A673 (cell line): Measurements from ENCODE around the gene SLC25A29. TPM values are rescaled to one million over a fixed set of nuclear protein-coding genes. Genes with fewer than 3 reads are reported as not detected.

Experiments used
- BruUV-seq: library from RNA; stranded (reverse); fragments of 400-500 nt; replicated peaks from 2 replicates; lab custom pipeline; 2021; lab: Mats Ljungman, UMichigan
- CTCF ChIA-PET: fragments of 300-600 bp; sonication (Branson Sonifier 250); formaldehyde crosslinking; loops from one replicate; lab custom pipeline; 2022; ENCODE audit warnings: antibody characterized with exemption; lab: Charles Lee
- POLR2A ChIA-PET: fragments of 300-600 bp; sonication (Branson Sonifier 250); formaldehyde crosslinking; loops from one replicate; lab custom pipeline; 2022; ENCODE audit warnings: antibody characterized with exemption; ENCODE audit not compliant: low non-redundant PET; lab: Charles Lee
- DNase-seq: peaks from one replicate; pipeline ENCODE4 v3.0.0-alpha.2; 2015; ENCODE audit warnings: low spot score
- H3K27ac ChIP-seq: fragments of 200-600 bp; sonication (generic); 2 replicates; pipeline ENCODE4 v1.5.1; 2016; ENCODE audit warnings: mixed run types, low read depth, mild to moderate bottlenecking, mixed read lengths, antibody characterized with exemption, low read length; ENCODE audit not compliant: poor library complexity, severe bottlenecking
- H3K27me3 ChIP-seq: fragments of 200-600 bp; sonication (generic); replicated peaks from 2 replicates; pipeline ENCODE4 v1.6.1; 2017; ENCODE audit warnings: mixed run types, low read depth, mild to moderate bottlenecking, mixed read lengths, antibody characterized with exemption, low read length; ENCODE audit not compliant: insufficient read depth, poor library complexity
- H3K36me3 ChIP-seq: fragments of 200-600 bp; sonication (generic); 2 replicates; pipeline ENCODE4 v1.6.1; 2016; ENCODE audit warnings: mixed run types, mild to moderate bottlenecking, mixed read lengths, antibody characterized with exemption, low read length; ENCODE audit not compliant: insufficient read depth, poor library complexity, severe bottlenecking
- H3K4me1 ChIP-seq: fragments of 200-600 bp; sonication (generic); 2 replicates; pipeline ENCODE4 v1.6.1; 2017; ENCODE audit warnings: mixed run types, mild to moderate bottlenecking, mixed read lengths, antibody characterized with exemption, low read length; ENCODE audit not compliant: insufficient read depth, poor library complexity, severe bottlenecking
- H3K4me3 ChIP-seq: fragments of 200-600 bp; sonication (generic); 2 replicates; pipeline ENCODE4 v1.5.1; 2016; ENCODE audit warnings: low read depth, mixed run types, mild to moderate bottlenecking, mixed read lengths, low read length; ENCODE audit not compliant: poor library complexity, severe bottlenecking
- H3K9me3 ChIP-seq: fragments of 200-600 bp; sonication (generic); 2 replicates; pipeline ENCODE4 v1.6.1; 2016; ENCODE audit warnings: mixed run types, low read depth, mild to moderate bottlenecking, mixed read lengths, antibody characterized with exemption, low read length; ENCODE audit not compliant: poor library complexity, severe bottlenecking
- CTCF ChIP-seq: fragments of 300-800, 200-600 bp; sonication (generic); conservative IDR thresholded peaks from 2 replicates; pipeline ENCODE4 v1.5.1; 2017; ENCODE audit warnings: low read depth, mild to moderate bottlenecking, antibody characterized with exemption, low read length, moderate library complexity, mixed read lengths
- EZH2 ChIP-seq: fragments of 200-600 bp; sonication (generic); IDR thresholded peaks from 2 replicates; pipeline ENCODE4 v1.6.1; 2017; ENCODE audit warnings: borderline replicate concordance, low read depth, mild to moderate bottlenecking, mixed read lengths, antibody characterized with exemption, low read length; ENCODE audit not compliant: poor library complexity, severe bottlenecking
- intact Hi-C: fragments of 100-400 bp; cut with micrococcal nuclease; formaldehyde crosslinking; loops from one replicate; pipeline ENCODE4 v1.10.0; 2022; ENCODE audit not compliant: unreplicated experiment
- total RNA-seq: library from RNA; stranded (reverse); gene quantifications from 2 replicates; pipeline ENCODE4 v1.2.3, GENCODE V29; 2021

SLC25A29 gene
- total RNA-seq, 1 experiment from 2014 or later, result 49.3 TPM

DNA sequence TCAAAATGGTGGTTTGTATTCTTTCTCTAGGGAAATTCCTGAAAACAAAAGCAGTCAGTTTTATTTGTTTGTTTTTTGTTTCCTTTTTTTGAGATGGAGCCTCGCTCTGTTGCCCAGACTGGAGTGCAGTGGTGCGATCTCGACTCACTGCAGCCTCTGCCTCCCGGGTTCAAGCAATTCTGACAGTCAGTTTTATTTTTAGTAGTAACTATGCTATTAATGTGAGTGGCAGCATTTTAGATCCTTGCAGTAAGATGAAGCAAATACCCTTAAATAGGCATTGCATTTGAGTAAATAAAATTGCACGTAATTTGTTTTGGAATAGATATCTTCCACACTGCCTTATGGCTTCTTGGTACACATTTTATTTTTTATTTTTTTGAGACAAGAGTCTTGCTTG is 43.7 kb downstream of the SLC25A29 start:
- DNase-seq, result no peak
- Histone ChIP-seq H3K27ac (no peak overlapping the region), H3K4me3 (no peak overlapping the region), H3K36me3 (peaks cover 6% of the 10 kb centered on the region), H3K27me3 (no peaks in the 10 kb centered on the region), H3K9me3 (no peaks in the 10 kb centered on the region), H3K4me1 (no peaks in the 10 kb centered on the region)
- ChIA-PET POLR2A (no interaction called here), CTCF (interaction anchor here (0.6 kb wide), 2 partner anchors 11 to 15 kb away, joined by 4 read pairs; no protein-coding TSS in a partner anchor)
- intact Hi-C loops, result no loop called here
- no peak for TF ChIP-seq EZH2
- TF ChIP-seq CTCF, result no peak
- no TSS peak for BruUV-seq

GRCh38 chr14:100261621-100262020 is 44.6 kb downstream of the SLC25A29 start:
- Histone ChIP-seq H3K36me3 (peaks cover 6% of the 10 kb centered on the region), H3K4me3 (no peak overlapping the region), H3K27ac (no peak overlapping the region), H3K9me3 (no peaks in the 10 kb centered on the region), H3K4me1 (no peaks in the 10 kb centered on the region), H3K27me3 (no peaks in the 10 kb centered on the region)
- intact Hi-C loops, result no loop called here
- no peak for TF ChIP-seq CTCF
- no peak for TF ChIP-seq EZH2
- DNase-seq, result no peak
- ChIA-PET POLR2A (no interaction called here), CTCF (interaction anchor here (0.6 kb wide), 1 partner anchor 11 kb away, joined by 4 read pairs; no protein-coding TSS in a partner anchor)
- BruUV-seq, result no TSS peak

GRCh38 chr14:100256339-100256895 is 49.8 kb downstream of the SLC25A29 start:
- DNase-seq, result no peak
- no TSS peak for BruUV-seq
- no peaks in the 10 kb centered on the region for H3K36me3 ChIP-seq
- POLR2A ChIA-PET, result no interaction called here
- no peak overlapping the region for H3K4me3 ChIP-seq
- intact Hi-C loops, result no loop called here
- TF ChIP-seq CTCF (no peak), EZH2 (no peak)
- CTCF ChIA-PET, result no interaction called here
- H3K27me3 ChIP-seq, result no peaks in the 10 kb centered on the region
- no peaks in the 10 kb centered on the region for H3K4me1 ChIP-seq
- H3K27ac ChIP-seq, result no peak overlapping the region
- H3K9me3 ChIP-seq, result no peaks in the 10 kb centered on the region
